Stimulated activated CD8-positive, alpha-beta memory T cell treated with anti-CD3 and anti-CD28 coated beads, Interleukin-15, amount 100 ng/mL, for 24 hours (primary cell): Measurements from ENCODE around the gene XIST.
"Not testable (repeated sequence)": the region's sequence is repeated elsewhere in the genome, so short reads cannot be mapped to it uniquely, and the experiment has no call there.

Experiments used
- DNase-seq: peaks from one replicate; pipeline ENCODE4 v3.0.0-alpha.2; 2020; ENCODE audit warnings: low read depth

Gene XIST

DNA sequence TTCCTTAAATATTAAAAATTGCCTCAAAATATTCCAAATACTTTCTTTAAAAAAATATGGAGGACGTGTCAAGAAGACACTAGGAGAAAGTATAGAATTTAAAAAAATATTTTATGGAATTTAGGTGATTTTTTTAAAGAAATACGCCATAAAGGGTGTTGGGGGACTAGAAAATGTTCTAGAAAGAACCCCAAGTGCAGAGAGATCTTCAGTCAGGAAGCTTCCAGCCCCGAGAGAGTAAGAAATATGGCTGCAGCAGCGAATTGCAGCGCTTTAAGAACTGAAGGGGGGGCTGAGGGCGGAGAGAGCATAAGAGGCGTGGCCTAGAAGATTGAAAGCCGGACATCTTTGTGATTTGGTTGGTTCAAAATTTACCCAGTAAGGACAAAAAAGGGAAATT lies at the start of gene XIST:
XIST (minus strand) TSS at position 248 of the 400 bp plus-strand sequence.
- DNase-seq: no peak

DNA sequence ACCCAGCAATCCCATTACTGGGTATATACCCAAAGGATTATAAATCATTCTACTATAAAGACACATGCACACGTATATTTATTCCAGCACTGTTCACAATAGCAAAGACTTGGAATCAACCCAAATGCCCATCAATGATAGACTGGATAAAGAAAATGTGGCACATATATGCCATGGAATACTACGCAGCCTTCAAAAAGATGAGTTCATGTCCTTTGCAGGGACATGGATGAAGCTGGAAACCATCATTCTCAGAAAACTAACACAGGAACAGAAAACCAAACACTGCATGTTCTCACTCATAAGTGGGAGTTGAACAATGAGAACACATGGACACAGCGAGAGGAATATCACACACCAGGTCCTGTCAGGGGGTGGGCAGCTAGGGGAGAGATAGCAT lies 45.8 kb upstream of the XIST start:
- not testable (repeated sequence) for DNase-seq

DNA sequence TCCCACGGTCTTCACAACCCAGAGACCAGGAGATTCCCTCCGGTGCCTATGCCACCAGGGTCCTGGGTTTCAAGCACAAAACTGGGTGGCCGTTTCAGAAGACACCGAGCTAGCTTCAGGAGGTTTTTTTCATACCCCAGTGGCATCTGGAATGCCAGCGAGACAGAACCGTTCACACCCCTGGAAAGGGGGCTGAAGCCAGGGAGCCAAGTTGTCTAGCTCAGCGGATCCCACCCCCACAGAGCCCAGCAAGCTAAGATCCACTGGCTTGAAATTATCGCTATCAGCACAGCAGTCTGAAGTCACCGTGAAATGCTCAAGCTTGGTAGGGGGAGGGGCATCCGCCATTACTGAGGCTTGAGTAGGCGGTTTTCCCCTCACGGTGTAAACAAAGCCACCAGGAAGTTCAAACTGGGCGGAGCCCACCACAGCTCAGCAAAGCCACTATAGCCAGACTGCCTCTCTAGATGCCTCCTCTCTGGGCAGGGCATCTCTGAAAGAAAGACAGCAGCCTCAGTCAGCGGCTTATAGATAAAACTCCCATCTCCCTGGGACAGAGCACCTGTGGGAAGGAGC lies 40.1 kb upstream of the XIST start:
- DNase-seq: not testable (repeated sequence)

DNA sequence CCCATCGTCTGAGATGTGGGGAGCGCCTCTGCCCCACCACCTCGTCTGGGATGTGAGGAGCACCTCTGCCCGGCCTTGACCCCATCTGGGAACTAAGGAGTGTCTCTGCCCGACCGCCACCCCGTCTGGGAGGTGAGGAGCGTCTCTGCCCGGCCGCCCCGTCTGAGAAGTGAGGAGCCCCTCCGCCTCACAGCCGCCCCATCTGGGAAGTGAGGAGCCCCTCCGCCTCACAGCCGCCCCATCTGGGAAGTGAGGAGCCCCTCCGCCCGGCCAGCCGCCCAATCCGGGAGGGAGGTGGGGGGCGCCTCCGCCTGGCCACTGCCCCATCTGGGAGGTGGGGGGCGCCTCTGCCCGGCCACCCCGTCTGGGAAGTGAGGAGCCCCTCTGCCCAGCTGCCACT lies 29.7 kb upstream of the XIST start:
- not testable (repeated sequence) for DNase-seq

- no peak for DNase-seq
These were observed 25.2 kb upstream of the XIST start for GRCh38 chrX:73877687-73878086.

DNA sequence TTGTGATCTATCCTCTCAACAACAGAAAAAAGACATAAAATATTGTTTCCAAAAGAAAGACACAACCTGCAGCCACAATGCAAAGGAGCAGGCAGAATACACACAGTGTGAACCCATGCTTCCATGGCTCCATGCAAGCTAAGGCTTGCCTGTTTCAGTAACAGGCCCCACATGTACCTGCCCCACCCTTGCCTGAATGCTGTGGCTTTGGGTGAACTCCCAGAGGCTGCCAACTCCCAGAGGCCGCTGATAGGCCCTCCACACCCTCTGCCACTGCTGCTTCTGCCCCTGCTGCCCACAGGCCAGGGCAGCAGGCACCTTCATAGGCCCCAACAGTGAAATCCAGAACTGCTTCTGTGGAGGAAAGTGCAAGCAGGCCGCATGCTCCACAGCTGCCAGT lies 24.4 kb upstream of the XIST start:
- no peak for DNase-seq

DNA sequence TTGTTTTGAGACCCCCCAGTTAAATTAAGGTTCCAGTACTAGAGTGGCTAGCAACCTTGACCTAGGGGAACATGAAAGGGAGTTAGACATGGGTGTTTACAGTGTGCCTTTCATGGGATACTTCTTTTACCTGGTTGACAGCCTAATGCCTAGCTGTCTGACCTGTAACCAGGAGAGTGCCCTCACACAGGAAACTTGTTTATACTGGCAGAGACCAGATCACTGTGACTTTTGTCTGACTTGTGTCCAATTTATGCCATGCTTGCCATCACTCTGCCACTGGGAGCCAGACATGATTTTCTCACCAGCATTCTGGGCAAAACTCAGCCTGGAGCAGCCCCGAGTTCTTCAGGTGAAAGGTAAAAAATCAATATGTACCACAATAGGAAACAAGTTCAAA lies 16.4 kb upstream of the XIST start:
- DNase-seq: no peak

GRCh38 chrX:73867144-73867543 lies 14.6 kb upstream of the XIST start:
- no peak for DNase-seq

DNA sequence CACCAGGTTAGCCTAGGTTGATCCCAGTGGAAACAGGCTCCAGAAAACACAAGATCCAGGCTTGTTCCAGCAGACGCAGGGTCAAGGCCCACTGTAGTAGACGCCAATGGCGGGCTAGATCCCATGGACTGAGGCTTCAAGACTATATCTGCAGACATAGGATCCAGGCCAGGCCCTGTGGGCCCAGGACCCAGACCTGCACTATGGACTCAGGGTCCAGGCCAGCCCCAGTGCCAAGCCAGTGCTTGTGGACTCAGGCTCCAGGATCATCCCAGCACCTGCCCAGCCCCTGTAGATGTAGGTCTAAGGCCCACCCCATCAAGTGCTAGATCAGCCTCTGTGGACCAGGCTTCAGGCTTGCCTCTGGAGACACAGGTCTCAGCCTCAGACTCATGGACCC lies 11.3 kb upstream of the XIST start:
- DNase-seq: no peak

DNA sequence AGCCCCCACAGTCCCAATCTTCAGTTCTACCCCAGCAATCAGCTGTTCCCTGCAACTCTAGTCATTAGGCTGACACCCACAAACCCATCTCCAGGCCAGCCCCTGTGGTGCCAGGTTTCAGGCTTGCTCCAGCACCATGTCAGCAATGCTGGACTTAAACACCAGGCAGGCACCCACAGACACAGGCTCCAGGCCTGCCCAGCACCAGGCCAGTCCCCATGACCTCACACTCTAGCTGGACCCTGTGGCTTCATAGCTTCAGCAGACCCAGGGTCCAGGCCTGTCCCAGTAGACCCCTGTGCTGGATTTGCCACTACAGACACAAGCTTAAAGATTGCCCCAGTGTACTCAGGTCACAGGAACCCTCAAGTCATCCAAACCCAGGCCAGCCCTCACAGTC lies 10.8 kb upstream of the XIST start:
- no peak for DNase-seq

- no peak for DNase-seq
These were observed 7.1 kb upstream of the XIST start for GRCh38 chrX:73859622-73860021.

DNA sequence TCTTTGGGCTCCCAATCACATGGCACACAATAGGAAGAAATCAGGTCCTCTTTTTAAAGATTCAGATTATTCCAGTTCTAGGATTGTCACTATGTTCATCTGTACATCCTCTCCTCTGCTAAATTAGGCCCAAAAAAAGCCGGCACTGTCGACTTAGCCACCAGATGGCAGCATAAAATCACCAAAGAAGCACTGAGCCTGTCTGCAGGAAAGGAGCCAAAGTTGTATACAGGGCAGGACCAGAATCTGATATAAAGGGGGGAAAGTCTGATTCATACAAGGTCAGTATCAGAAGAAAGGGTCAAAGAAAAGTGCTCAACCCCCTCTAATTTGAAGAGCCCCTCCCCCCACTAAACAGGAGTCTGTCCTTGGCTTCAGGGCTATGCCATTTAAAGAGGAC lies 3.0 kb upstream of the XIST start:
- DNase-seq: no peak

GRCh38 chrX:73852022-73852421 lies 492 bp downstream of the XIST start:
- no peak for DNase-seq

GRCh38 chrX:73851014-73852009 lies 1.2 kb downstream of the XIST start:
- DNase-seq: no peak

GRCh38 chrX:73850124-73851013 lies 2.1 kb downstream of the XIST start:
- no peak for DNase-seq

DNA sequence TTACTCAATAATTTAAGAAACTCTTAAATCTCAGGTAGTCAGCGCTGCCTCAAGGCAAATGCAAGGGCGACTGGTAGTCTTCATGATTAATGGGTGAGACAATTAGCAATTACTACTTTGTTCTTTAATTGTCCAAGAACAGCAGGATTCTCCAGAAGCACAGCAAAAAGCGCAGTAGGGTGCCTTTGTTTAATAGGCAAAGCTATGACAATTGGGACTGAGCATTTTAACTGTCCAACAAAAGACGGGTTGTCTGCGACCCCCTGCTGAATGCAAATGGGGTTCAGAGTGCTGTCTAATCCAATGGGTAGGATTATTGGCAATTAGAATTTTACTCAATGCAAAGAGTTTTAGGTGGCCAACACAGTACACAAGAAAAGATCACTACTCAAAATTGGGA lies 3.4 kb downstream of the XIST start:
- DNase-seq: no peak

GRCh38 chrX:73847991-73848390 lies 4.5 kb downstream of the XIST start:
- DNase-seq: no peak

DNA sequence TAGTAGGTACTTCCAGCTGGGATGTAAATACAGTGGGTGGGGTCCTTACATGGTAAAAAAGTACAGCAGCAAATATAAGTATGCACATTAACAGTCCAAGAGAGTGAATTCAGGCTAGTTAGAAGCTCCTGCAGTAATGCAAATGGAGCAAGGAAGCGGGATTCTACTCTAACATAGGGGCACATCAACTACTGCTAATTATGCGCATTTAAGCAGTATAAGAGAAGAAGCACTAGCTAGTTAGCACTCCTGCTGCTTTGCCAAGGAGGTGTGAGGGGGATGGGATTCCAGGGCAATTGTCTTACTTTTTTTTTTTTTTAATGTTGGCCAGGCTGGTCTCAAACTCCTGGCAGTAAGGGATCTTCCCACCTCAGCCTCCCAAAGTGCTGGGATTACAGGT lies 5.4 kb downstream of the XIST start:
- DNase-seq: no peak

DNA sequence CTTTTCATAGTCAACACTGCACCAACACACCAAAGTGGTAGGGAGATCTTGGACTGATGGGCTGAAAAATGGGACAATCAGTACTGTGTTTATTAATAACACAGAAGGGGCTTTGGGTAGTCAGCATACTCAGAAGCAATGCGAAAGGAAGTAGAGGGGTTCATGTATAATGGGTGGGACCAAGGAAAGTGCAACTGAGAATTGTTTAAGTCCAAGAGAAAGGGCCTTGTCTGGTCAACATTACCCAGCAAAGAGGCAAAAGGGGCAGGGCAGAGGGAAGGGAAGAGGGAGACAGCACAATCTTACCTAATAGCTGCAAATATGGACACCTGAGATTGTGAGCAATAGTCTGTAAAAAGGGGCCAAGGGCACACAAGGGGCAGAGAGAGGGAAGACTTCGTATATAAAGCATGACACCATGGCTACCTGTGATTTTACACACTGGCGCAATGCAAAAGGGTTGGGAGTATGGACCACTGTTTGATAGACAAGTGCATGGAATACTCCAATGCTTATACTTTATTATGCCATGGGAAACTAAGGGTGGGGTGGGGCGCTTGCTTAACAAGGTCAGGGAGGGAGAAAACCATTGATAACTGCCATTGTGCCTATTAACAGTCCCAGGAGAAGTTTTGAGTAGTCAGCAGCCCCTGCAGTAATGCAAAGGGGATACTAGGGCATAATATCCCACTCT lies 9.8 kb downstream of the XIST start:
- no peak for DNase-seq

DNA sequence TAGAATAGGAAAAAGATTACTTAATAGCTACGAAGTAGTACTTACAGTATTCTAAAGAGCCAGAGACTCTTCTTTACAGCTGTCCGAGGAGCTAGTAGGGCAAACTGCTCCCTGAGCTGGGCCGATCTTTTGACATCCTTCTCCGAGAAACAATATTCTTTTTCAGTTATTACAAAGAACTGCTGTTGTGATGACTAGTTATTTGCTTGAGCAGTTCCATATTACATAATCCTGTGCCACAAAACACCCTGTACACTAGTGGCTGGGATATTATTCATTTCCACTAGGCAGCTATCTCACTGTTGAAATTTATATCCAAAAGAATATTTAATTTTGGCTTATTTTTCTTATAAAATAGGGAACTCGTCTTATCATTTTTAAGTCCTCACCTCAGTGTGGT lies 11.2 kb downstream of the XIST start:
- DNase-seq: no peak

GRCh38 chrX:73840120-73840924 lies 12.2 kb downstream of the XIST start:
- DNase-seq: no peak
